DOHH2 (cell line): Measurements from ENCODE around the gene CDH22.

ENCODE experiments used
- H3F3A ChIP-seq: fragments of 200-600 bp; sonication (generic), shearing (Covaris generic); 2 replicates; pipeline ENCODE4 v1.6.0; 2016; ENCODE audit warnings: antibody characterized with exemption, mild to moderate bottlenecking; ENCODE audit not compliant: control insufficient read depth, insufficient read depth
- H3K27ac ChIP-seq: fragments of 200-600 bp; sonication (generic); 2 replicates; pipeline ENCODE4 v1.5.1; 2014; ENCODE audit warnings: low read depth, mild to moderate bottlenecking, low read length, moderate library complexity
- H3K27me3 ChIP-seq: fragments of 200-600 bp; sonication (generic); 2 replicates; pipeline ENCODE4 v1.6.1; 2014; ENCODE audit warnings: mild to moderate bottlenecking, low read length, mixed read lengths; ENCODE audit not compliant: control insufficient read depth
- H3K36me3 ChIP-seq: fragments of 200-600 bp; sonication (generic); 2 replicates; pipeline ENCODE4 v1.6.1; 2014; ENCODE audit warnings: mild to moderate bottlenecking, low read length, moderate library complexity, mixed read lengths; ENCODE audit not compliant: control insufficient read depth
- H3K4me1 ChIP-seq: fragments of 200-600 bp; sonication (generic); 2 replicates; pipeline ENCODE4 v1.6.1; 2014; ENCODE audit warnings: mild to moderate bottlenecking, low read length, mixed read lengths; ENCODE audit not compliant: control insufficient read depth
- H3K4me2 ChIP-seq: fragments of 200-600 bp; sonication (generic); 2 replicates; pipeline ENCODE4 v1.6.0; 2014; ENCODE audit warnings: mild to moderate bottlenecking, low read length, moderate library complexity
- H3K4me3 ChIP-seq: fragments of 200-600 bp; sonication (generic); 2 replicates; pipeline ENCODE4 v1.5.1; 2014; ENCODE audit warnings: mild to moderate bottlenecking, low read length, mixed read lengths
- H3K79me2 ChIP-seq: fragments of 200-600 bp; sonication (generic); 2 replicates; pipeline ENCODE4 v1.6.1; 2014; ENCODE audit warnings: mild to moderate bottlenecking, low read length, mixed read lengths; ENCODE audit not compliant: control insufficient read depth
- H3K9me2 ChIP-seq: fragments of 200-600 bp; sonication (generic); replicated peaks from 2 replicates; pipeline ENCODE4 v1.6.1; 2014; ENCODE audit warnings: mild to moderate bottlenecking, low read length, mixed read lengths; ENCODE audit not compliant: control insufficient read depth
- H3K9me3 ChIP-seq: fragments of 200-600 bp; sonication (generic); 2 replicates; pipeline ENCODE4 v1.6.1; 2014; ENCODE audit warnings: antibody characterized with exemption, low read length, mixed read lengths; ENCODE audit not compliant: control insufficient read depth, insufficient read depth
- H4K20me1 ChIP-seq: fragments of 200-600 bp; sonication (generic); 2 replicates; pipeline ENCODE4 v1.6.0; 2014; ENCODE audit warnings: low read depth, mild to moderate bottlenecking, antibody characterized with exemption, low read length, moderate library complexity; ENCODE audit not compliant: control insufficient read depth, insufficient read depth
- CTCF ChIP-seq: fragments of 200-600 bp; sonication (generic); IDR thresholded peaks from one replicate; pipeline ENCODE4 v1.5.1; 2014; ENCODE audit warnings: antibody characterized with exemption, mild to moderate bottlenecking, low read depth, low read length; ENCODE audit not compliant: poor library complexity, severe bottlenecking
- EZH2phosphoT487 ChIP-seq: fragments of 200-600 bp; sonication (generic); IDR thresholded peaks from 2 replicates; pipeline ENCODE4 v1.6.1; 2017; ENCODE audit warnings: borderline replicate concordance, mild to moderate bottlenecking, antibody characterized with exemption, low read length, moderate library complexity, mixed read lengths

CDH22 gene

GRCh38 chr20:46342451-46343347, 34.4 kb upstream of the CDH22 start:
- Histone ChIP-seq H3K9me3 (no peaks in the 10 kb centered on the region), H3K79me2 (no peaks in the 10 kb centered on the region), H4K20me1 (no peaks in the 10 kb centered on the region), H3K4me3 (no peak overlapping the region), H3K9me2 (no peaks in the 10 kb centered on the region), H3K27ac (no peak overlapping the region), H3K36me3 (no peaks in the 10 kb centered on the region), H3K27me3 (peaks cover 45% of the 10 kb centered on the region), H3F3A (no peaks in the 10 kb centered on the region), H3K4me2 (no peak overlapping the region), H3K4me1 (no peaks in the 10 kb centered on the region)
- TF ChIP-seq EZH2phosphoT487 (no peak), CTCF (no peak)

DNA sequence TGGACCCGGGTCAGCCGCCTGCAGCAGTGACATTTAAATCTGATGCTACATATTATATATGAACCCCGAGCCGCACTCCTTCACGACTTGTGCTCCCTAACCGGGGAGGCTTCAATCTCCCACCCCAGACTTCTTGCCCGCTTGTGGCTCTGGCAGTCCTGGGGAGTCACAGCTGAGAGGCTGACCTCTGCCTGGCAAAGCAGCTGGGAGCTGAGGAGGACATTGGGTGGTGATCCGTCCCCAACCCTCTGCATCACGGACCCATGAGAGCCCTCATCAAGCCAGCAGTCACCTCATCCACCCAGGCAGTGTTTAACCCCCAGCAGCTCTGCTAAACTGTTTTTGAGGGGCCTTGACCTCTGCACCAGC, 33.7 kb upstream of the CDH22 start:
- Histone ChIP-seq H3K4me2 (no peak overlapping the region), H3K36me3 (no peaks in the 10 kb centered on the region), H3F3A (no peaks in the 10 kb centered on the region), H3K79me2 (no peaks in the 10 kb centered on the region), H3K9me3 (no peaks in the 10 kb centered on the region), H3K27me3 (peaks cover 45% of the 10 kb centered on the region), H3K4me3 (no peak overlapping the region), H4K20me1 (no peaks in the 10 kb centered on the region), H3K9me2 (no peaks in the 10 kb centered on the region), H3K27ac (no peak overlapping the region), H3K4me1 (no peaks in the 10 kb centered on the region)
- TF ChIP-seq EZH2phosphoT487 (no peak), CTCF (no peak)

DNA sequence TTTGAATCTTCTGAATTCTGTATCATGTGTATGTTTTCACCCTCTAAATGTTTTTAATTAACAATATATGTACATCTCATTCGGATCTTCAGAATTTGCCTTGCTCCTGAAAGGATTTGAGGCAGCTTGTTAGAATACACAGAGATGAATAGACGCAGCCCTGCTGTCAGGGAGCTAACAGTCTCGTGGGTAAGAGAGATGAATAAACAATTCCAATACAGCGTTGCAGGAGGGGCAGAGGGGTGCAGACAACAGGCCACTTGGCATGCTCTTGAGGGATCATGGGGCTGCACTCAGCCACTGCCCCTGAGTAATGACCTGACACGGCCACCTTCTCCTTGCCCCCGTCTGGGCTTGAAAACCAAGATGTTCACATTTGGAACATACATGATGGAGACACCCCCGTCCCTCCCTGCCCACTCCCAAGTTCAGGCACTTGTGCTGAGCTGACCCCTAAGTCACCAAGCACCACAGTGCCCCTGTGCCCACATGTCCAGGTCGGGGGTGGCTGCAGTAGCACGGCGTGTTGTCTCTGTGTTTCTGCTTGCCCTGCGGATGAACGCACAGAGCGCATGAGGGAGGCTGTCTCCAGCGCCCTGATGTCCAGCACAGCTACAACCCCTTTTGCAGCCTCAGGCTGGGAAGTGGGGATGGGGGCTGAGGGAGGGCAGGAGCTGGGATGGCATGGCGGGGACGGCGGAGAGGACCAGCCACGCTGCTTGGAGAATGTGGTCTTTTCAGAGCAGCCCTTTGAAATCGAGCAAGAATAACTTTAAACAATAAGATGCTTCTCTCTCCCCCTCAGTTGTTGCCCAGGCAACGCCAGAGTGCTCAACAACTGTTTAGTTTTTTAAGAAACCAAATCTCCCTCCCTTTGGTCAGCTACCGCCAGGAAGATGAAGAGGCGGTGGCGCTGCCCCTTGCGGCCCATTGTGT, 33.0 kb upstream of the CDH22 start:
- Histone ChIP-seq H3K27me3 (peaks cover 45% of the 10 kb centered on the region), H3F3A (no peaks in the 10 kb centered on the region), H3K36me3 (no peaks in the 10 kb centered on the region), H3K9me3 (no peaks in the 10 kb centered on the region), H3K4me1 (no peaks in the 10 kb centered on the region), H3K9me2 (no peaks in the 10 kb centered on the region), H3K27ac (no peak overlapping the region), H3K4me3 (no peak overlapping the region), H3K79me2 (no peaks in the 10 kb centered on the region), H3K4me2 (no peak overlapping the region), H4K20me1 (no peaks in the 10 kb centered on the region)
- TF ChIP-seq CTCF (no peak), EZH2phosphoT487 (no peak)
